ENCODE results near the gene DPRX. TPM values are rescaled to one million over a fixed set of nuclear protein-coding genes. Genes with fewer than 3 reads are reported as not detected.

The DPRX gene
- total and polyA plus RNA-seq, 2 of the 13 experiments (the other 11 are each of a cell fraction or from before 2014, with no cell fraction given), result not detected

DNA sequence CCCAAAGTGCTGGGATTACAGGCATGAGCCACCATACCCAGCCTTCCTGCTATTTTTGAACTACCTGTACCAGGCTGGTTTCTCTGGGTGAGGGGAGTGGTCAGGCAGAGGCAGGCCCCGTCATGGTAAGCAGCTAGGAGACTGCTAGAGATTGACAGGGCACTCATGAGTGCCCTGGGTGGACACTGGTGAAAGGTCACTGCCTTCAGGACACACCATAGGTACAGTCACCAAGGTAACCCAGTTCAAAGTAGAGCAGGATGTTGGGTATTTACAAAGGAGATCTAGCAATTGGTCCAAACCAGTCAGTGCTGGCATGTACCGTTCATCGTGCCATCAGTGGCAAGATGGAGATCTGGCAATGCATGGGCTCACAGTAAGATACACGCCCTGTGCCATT, 25.5 kb downstream of the DPRX start (continued):
- TF ChIP-seq MIXL1 (CRISPR knock-in tag; IDR thresholded peaks at IDR 0.05), result 0 out of 2 replicates have a peak, but pooled peaks have one; percentile 27
- no peak for TF ChIP-seq NFRKB (IDR thresholded peaks at IDR 0.05)
- TF ChIP-seq ZFX (CRISPR knock-in tag; IDR thresholded peaks at IDR 0.05; ENCODE audit: low read depth), result peak; percentile 46; the same call in 1 of the 2 replicates
- TF ChIP-seq, protein P1, sequence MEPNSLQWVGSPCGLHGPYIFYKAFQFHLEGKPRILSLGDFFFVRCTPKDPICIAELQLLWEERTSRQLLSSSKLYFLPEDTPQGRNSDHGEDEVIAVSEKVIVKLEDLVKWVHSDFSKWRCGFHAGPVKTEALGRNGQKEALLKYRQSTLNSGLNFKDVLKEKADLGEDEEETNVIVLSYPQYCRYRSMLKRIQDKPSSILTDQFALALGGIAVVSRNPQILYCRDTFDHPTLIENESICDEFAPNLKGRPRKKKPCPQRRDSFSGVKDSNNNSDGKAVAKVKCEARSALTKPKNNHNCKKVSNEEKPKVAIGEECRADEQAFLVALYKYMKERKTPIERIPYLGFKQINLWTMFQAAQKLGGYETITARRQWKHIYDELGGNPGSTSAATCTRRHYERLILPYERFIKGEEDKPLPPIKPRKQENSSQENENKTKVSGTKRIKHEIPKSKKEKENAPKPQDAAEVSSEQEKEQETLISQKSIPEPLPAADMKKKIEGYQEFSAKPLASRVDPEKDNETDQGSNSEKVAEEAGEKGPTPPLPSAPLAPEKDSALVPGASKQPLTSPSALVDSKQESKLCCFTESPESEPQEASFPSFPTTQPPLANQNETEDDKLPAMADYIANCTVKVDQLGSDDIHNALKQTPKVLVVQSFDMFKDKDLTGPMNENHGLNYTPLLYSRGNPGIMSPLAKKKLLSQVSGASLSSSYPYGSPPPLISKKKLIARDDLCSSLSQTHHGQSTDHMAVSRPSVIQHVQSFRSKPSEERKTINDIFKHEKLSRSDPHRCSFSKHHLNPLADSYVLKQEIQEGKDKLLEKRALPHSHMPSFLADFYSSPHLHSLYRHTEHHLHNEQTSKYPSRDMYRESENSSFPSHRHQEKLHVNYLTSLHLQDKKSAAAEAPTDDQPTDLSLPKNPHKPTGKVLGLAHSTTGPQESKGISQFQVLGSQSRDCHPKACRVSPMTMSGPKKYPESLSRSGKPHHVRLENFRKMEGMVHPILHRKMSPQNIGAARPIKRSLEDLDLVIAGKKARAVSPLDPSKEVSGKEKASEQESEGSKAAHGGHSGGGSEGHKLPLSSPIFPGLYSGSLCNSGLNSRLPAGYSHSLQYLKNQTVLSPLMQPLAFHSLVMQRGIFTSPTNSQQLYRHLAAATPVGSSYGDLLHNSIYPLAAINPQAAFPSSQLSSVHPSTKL (CRISPR knock-in tag; IDR thresholded peaks at IDR 0.05), result peak; percentile 43
- peak; percentile 71 for TF ChIP-seq RXRB (CRISPR knock-in tag; IDR thresholded peaks at IDR 0.05; ENCODE audit: borderline replicate concordance)
- TF ChIP-seq FOXA1 (IDR thresholded peaks at IDR 0.05), result no peak
- peak; percentile 64 for TF ChIP-seq FOXA1 (CRISPR knock-in tag; IDR thresholded peaks at IDR 0.05)
- TF ChIP-seq, protein P2, sequence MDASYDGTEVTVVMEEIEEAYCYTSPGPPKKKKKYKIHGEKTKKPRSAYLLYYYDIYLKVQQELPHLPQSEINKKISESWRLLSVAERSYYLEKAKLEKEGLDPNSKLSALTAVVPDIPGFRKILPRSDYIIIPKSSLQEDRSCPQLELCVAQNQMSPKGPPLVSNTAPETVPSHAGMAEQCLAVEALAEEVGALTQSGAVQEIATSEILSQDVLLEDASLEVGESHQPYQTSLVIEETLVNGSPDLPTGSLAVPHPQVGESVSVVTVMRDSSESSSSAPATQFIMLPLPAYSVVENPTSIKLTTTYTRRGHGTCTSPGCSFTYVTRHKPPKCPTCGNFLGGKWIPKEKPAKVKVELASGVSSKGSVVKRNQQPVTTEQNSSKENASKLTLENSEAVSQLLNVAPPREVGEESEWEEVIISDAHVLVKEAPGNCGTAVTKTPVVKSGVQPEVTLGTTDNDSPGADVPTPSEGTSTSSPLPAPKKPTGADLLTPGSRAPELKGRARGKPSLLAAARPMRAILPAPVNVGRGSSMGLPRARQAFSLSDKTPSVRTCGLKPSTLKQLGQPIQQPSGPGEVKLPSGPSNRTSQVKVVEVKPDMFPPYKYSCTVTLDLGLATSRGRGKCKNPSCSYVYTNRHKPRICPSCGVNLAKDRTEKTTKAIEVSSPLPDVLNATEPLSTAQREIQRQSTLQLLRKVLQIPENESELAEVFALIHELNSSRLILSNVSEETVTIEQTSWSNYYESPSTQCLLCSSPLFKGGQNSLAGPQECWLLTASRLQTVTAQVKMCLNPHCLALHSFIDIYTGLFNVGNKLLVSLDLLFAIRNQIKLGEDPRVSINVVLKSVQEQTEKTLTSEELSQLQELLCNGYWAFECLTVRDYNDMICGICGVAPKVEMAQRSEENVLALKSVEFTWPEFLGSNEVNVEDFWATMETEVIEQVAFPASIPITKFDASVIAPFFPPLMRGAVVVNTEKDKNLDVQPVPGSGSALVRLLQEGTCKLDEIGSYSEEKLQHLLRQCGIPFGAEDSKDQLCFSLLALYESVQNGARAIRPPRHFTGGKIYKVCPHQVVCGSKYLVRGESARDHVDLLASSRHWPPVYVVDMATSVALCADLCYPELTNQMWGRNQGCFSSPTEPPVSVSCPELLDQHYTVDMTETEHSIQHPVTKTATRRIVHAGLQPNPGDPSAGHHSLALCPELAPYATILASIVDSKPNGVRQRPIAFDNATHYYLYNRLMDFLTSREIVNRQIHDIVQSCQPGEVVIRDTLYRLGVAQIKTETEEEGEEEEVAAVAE (CRISPR knock-in tag; IDR thresholded peaks at IDR 0.05; ENCODE audit: borderline replicate concordance), result no peak
- peak; percentile 23; the same call in 1 of the 2 replicates for TF ChIP-seq TBX2 (CRISPR knock-in tag; IDR thresholded peaks at IDR 0.05; ENCODE audit: borderline replicate concordance)
- TF ChIP-seq AGO1 (IDR thresholded peaks at IDR 0.05; ENCODE audit: low read depth, low read length, poor library complexity, severe bottlenecking), result no peak
- peak; percentile 42; the same call in 1 of the 2 replicates for TF ChIP-seq ZMYM3 (CRISPR knock-in tag; IDR thresholded peaks at IDR 0.05)
- TF ChIP-seq, protein P3, sequence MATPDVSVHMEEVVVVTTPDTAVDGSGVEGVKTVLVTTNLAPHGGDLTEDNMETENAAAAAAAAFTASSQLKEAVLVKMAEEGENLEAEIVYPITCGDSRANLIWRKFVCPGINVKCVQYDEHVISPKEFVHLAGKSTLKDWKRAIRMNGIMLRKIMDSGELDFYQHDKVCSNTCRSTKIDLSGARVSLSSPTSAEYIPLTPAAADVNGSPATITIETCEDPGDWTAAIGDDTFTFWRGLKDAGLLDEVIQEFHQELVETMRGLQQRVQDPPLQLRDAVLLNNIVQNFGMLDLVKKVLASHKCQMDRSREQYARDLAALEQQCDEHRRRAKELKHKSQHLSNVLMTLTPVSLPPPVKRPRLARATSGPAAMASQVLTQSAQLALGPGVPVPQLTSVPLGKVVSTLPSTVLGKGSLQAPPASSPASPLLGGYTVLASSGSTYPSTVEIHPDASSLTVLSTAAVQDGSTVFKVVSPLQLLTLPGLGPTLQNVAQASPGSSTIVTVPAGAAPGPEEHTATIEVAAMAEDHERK (CRISPR knock-in tag; IDR thresholded peaks at IDR 0.05; ENCODE audit: low read depth), result no peak
- TF ChIP-seq ZNF382 (CRISPR knock-in tag; IDR thresholded peaks at IDR 0.05; ENCODE audit: borderline replicate concordance), result no peak
- TF ChIP-seq, protein P4, sequence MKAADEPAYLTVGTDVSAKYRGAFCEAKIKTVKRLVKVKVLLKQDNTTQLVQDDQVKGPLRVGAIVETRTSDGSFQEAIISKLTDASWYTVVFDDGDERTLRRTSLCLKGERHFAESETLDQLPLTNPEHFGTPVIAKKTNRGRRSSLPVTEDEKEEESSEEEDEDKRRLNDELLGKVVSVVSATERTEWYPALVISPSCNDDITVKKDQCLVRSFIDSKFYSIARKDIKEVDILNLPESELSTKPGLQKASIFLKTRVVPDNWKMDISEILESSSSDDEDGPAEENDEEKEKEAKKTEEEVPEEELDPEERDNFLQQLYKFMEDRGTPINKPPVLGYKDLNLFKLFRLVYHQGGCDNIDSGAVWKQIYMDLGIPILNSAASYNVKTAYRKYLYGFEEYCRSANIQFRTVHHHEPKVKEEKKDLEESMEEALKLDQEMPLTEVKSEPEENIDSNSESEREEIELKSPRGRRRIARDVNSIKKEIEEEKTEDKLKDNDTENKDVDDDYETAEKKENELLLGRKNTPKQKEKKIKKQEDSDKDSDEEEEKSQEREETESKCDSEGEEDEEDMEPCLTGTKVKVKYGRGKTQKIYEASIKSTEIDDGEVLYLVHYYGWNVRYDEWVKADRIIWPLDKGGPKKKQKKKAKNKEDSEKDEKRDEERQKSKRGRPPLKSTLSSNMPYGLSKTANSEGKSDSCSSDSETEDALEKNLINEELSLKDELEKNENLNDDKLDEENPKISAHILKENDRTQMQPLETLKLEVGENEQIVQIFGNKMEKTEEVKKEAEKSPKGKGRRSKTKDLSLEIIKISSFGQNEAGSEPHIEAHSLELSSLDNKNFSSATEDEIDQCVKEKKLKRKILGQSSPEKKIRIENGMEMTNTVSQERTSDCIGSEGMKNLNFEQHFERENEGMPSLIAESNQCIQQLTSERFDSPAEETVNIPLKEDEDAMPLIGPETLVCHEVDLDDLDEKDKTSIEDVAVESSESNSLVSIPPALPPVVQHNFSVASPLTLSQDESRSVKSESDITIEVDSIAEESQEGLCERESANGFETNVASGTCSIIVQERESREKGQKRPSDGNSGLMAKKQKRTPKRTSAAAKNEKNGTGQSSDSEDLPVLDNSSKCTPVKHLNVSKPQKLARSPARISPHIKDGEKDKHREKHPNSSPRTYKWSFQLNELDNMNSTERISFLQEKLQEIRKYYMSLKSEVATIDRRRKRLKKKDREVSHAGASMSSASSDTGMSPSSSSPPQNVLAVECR (CRISPR knock-in tag; IDR thresholded peaks at IDR 0.05; ENCODE audit: borderline replicate concordance), result peak; percentile 13; the same call in 1 of the 2 replicates
- peak; percentile 69 for TF ChIP-seq TEAD3 (CRISPR knock-in tag; optimal IDR thresholded peaks at IDR 0.05; ENCODE audit: borderline replicate concordance)
- no peak for TF ChIP-seq HMG20B (CRISPR knock-in tag; conservative IDR thresholded peaks at IDR 0.05)
- no peak for TF ChIP-seq ZC3H4 (CRISPR knock-in tag; IDR thresholded peaks at IDR 0.05; ENCODE audit: borderline replicate concordance)
